H1 (cell line): ENCODE measurements around the gene HS3ST5.

Experiments used
- EP300 ChIP-seq, 2 experiments: IDR thresholded peaks; 1 replicate in 1 of 2; 2 replicates in 1 of 2; pipeline ENCODE4 v1.6.1; 2011 to 2012; ENCODE audit warnings: low read depth in 2 of 2, low read length in 2 of 2, mild to moderate bottlenecking in 2 of 2, borderline replicate concordance in 1 of 2, inconsistent platforms in 1 of 2, moderate library complexity in 1 of 2
- POLR2A ChIP-seq, 2 experiments: IDR thresholded peaks; 1 replicate in 1 of 2; 2 replicates in 1 of 2; pipeline ENCODE4 v1.6.1; 2011; ENCODE audit warnings: low read depth in 2 of 2, low read length in 2 of 2, mild to moderate bottlenecking in 2 of 2; ENCODE audit errors: control extremely low read depth in 1 of 2
- POLR2AphosphoS5 ChIP-seq: IDR thresholded peaks from 2 replicates; pipeline ENCODE4 v1.6.1; 2011; ENCODE audit warnings: low read depth, low read length
- SP1 ChIP-seq: IDR thresholded peaks from 2 replicates; pipeline ENCODE4 v1.6.1; 2011; ENCODE audit warnings: low read depth, low read length
- TF ChIP-seq, protein P1 (sequence below), 3 experiments: IDR thresholded peaks; 1 replicate in 2 of 3; 2 replicates in 1 of 3; pipeline versions ENCODE4 v1.5.1 to v1.6.1; 2011; ENCODE audit warnings: low read length in 3 of 3, mild to moderate bottlenecking in 3 of 3, inconsistent platforms in 2 of 3, low read depth in 1 of 3, moderate library complexity in 1 of 3; ENCODE audit not compliant: insufficient read depth in 1 of 3; ENCODE audit errors: control extremely low read depth in 1 of 3

DNA sequence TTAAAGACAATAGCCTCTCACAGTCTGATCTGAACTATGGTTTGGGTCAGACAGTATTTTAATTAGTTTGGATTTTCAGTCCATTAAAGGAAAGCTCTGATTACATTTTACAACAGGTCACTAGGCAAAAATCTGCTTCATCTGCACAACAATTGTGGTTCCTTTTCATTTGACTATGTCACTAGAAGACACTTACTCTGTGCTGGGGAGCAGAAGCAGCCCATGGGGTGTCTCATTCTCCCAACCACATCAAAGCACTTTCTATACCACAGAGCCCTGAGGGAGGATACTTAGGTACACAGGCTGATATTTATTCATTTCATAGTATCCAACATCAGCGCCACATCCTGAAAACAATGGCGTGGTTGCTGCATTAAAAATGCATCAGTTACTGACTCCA lies 335.3 kb downstream of the HS3ST5 start:
- no peak for TF ChIP-seq POLR2AphosphoS5
- no peak for TF ChIP-seq SP1
- TF ChIP-seq, protein P1, sequence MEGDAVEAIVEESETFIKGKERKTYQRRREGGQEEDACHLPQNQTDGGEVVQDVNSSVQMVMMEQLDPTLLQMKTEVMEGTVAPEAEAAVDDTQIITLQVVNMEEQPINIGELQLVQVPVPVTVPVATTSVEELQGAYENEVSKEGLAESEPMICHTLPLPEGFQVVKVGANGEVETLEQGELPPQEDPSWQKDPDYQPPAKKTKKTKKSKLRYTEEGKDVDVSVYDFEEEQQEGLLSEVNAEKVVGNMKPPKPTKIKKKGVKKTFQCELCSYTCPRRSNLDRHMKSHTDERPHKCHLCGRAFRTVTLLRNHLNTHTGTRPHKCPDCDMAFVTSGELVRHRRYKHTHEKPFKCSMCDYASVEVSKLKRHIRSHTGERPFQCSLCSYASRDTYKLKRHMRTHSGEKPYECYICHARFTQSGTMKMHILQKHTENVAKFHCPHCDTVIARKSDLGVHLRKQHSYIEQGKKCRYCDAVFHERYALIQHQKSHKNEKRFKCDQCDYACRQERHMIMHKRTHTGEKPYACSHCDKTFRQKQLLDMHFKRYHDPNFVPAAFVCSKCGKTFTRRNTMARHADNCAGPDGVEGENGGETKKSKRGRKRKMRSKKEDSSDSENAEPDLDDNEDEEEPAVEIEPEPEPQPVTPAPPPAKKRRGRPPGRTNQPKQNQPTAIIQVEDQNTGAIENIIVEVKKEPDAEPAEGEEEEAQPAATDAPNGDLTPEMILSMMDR (IDR thresholded peaks at IDR 0.05; ENCODE audit: control extremely low read depth in 1 of 3, insufficient read depth in 1 of 3, low read depth in 1 of 3, low read length in 3 of 3) = no peak
- no peak for TF ChIP-seq POLR2A (IDR thresholded peaks at IDR 0.05; ENCODE audit: control extremely low read depth in 1 of 2, low read depth in 2 of 2, low read length in 2 of 2)
- no peak for TF ChIP-seq EP300 (IDR thresholded peaks at IDR 0.05; ENCODE audit: borderline replicate concordance in 1 of 2, low read depth in 2 of 2, low read length in 2 of 2)
